GM18498 (cell line): ENCODE measurements around the gene MYO18A.
A peak's percentile ranks its signal among the peaks of the same experiment; 100 is the strongest.
"Not testable (repeated sequence)": the region's sequence is repeated elsewhere in the genome, so short reads cannot be mapped to it uniquely, and the experiment has no call there.

Source experiments
- ATAC-seq: cut with Tn5 transposase; IDR thresholded peaks from one replicate; pipeline ENCODE4 v1.9.1; 2021; ENCODE audit warnings: mild to moderate bottlenecking, moderate library complexity; ENCODE audit not compliant: unreplicated experiment

The MYO18A gene

DNA sequence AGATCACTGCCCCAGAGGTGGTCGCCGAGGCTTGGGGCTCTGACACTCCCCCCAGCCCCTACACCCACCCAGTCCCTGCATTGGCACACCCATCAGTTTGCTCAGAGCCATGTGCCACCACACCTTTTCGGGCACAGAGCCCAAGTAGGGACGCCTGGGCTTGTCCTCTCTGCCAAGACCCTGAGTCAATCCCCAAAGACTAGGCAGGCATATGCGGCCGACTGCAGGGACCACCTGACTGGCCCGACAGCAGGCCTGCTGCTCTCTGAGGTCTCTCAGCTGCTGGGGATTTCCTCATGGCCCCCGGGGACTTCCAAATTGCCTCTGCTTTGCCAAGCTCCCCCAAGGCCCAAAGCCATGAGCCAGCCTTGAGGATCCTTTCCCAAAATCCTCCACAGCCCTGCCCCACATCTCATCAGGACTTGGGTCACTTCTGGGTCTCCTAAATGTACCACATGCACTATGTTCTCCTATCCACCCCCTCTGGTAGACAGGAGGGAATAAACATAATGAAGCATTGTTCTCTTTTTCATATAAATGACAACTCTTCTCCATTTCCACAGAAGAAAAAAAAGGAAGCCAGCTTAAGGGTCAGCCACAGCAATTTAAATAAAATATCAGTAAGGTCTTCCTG, 30.6 kb downstream of the MYO18A start:
- no peak for ATAC-seq

DNA sequence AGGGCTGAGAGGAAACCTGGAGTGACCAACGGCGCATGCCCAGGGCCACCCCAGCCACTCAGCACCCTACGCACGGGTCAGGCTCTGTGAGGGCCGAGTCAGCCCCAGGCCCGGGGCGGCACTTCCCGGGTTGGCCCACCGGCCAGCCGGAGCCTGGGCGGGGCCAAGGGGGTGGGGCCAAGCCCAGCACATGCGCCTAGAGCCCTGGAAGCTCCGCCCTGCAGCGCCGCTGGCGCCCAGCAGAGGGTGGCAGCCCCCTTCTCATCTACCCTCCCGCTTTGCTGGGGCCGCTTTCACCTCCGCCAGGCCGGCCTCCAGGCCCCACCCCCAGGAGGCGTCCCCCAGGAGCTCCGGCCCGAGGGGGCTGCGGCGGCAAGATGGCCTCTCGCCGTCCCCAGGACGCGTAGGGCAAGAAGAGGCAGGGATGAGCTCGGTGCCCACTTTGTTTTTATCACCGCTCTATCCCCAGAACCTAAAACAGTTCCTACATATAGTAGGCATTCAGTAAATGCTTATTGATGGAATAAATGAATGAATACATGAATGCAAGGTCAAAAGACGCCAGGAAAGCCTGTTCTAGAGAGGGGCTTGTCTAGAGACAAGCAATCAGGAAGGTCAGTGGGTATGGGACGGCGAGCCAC, 31.3 kb downstream of the MYO18A start:
- ATAC-seq: peak; percentile 87

DNA sequence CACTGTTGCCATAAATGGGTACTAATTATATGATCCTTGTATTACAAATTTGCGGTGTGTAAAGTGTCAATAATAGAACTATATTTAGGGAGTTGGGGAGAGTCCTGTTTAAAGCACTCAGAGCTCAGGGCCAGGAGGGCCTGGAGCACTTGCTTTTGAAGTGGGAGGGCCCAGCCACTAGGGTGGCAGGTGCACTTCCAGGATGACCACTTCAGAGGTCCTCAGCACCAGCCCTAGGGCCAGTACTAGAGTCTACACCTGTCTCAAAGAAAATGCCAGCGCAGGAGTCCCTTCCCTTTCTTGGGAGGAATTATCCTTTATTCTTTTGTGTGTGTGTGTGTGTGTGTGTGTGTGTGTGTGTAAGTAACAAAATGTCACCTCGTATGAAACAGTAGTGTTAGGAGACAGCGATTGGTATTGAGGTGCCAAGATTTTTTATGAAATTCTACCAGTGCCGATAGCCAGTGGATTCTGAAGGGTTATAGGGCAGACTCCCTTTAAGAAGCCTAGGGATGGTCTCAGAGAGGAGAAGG, 31.9 kb downstream of the MYO18A start:
- ATAC-seq: no peak

DNA sequence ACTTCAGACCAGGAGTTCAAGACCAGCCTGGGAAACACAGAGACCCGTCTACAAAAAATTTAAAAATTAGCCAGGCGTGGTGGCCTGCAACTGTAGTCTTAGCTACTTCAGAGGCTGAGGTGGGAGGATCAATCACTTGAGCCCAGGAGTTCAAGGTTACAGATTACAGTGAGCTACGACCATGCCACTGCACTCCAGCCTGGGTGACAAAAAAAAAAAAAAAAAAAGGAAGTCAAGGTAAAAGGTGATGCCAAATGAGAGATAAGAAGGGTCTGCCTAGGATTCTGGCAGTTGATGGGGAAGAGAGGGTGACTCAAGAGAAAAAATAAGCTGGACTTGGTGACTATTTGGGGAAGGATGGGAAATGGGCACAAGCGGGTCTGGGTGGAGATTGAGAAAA, 32.5 kb downstream of the MYO18A start:
- ATAC-seq: no peak

DNA sequence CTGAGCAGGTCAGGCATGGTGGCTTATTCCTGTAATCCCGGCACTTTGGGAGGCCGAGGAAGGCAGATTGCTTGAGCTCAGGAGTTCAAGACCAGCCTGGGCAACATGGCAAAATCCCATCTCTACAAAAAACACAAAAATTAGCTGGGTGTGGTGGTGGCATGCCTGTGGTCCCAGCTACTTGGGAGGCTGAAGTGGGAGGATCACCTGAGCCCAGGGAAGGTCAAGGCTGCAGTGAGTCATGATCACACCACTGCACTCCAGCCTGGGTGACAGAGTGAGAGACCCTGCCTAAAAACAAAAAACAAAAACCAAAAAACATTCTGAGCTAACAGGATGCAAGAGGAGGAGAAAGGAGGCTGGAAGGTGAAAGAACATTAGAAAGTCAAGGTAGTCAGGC, 33.0 kb downstream of the MYO18A start:
- ATAC-seq: not testable (repeated sequence)

DNA sequence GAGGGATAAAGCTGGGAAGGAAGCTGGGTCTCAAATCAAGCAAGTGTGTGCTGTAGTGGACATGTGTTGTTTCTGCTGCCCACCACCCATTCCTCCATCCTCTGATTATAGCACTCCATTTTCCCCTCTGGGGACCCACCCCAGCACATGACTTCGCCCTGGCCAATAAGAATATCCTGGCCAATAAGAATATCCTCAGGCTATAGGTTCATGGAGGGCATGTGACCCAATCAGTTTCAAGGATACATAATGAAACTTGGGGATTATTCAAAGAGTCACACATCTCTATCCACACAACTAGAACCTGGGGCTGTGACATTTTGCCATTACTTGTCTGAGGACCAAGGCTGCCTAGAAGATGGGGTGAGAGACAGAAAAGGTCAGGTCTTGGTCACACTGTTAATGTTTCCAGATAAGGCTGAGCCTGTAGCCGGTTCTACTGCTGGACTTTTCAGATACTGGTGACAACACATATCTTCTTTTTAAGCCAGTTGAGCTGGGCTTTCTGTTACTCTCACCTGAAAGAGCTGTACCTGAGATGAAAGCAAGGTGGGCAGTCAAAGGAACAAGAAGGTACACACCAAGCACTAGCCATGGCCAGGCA, 33.7 kb downstream of the MYO18A start:
- no peak for ATAC-seq

DNA sequence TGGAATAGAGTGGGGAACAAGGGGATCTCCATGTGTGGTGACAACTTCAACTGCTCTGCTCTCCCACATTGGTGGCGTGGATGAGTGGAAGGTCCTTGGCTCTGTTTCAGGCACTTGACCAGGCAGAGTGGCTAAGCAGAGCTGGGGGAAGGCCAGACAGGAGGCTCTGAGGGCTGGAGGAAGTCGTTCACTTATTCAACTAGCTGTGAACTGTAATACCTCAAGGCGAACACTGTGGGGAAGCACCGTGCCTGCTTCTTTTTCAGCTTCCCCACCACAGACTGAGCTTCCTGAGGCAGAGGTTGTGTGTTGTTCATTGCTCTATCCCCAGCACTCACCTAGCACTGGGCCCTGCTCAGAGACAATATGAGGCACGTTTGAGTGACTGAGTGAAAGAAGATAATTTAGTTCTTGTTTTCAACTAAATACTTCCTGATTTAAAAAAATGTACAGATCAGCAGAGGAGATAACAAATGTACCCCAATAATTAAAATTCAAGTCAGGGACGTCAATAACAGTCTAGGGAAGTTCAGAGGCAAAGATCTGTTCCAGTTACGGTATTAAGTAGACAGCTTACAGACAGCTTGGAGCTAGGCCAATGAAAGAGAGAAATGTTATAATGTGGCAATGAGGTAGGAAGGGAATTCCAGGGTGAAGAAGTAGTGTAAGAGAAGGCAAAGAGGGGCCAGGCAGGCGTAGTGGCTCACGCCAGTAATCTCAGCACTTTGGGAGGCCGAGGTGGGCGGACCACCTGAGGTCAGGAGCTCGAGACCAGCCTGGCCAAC, 34.7 kb downstream of the MYO18A start:
- no peak for ATAC-seq

DNA sequence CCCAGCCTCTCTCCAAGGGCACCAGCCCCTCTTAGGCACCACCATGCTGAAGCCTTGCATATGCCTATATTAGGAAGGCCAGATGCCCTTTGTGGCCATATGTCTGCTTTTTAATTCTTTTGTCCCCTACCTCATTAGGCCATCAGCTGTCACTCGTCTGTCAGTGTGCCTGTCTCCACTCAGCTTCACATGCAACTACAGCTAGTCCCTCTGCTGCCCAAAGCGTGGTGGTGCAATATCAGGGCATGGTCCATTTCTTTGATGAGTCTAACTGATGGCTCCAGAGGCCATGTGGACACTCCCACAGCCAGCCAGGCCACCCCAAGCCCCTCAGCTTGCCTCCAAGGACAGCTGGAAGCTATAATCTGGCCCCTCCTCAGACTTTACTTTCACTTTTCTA, 36.3 kb downstream of the MYO18A start:
- no peak for ATAC-seq

DNA sequence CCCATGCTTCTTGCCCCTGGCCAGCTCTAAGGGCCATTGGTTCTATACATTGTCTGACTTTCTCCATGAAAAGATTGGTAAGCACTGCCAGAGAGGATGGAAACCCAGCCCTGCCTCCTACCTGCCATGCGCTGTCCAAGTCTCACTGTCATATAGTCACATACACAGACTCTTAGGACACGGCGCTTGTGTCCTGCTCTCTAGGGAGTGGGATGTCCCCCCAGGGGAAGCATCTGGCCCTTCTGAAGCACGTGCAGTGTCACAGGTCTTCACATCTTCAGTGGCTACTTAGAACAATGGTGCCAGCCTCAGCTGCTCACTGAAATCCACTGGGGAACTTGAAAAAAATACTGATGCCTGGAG, 38.7 kb downstream of the MYO18A start:
- no peak for ATAC-seq

DNA sequence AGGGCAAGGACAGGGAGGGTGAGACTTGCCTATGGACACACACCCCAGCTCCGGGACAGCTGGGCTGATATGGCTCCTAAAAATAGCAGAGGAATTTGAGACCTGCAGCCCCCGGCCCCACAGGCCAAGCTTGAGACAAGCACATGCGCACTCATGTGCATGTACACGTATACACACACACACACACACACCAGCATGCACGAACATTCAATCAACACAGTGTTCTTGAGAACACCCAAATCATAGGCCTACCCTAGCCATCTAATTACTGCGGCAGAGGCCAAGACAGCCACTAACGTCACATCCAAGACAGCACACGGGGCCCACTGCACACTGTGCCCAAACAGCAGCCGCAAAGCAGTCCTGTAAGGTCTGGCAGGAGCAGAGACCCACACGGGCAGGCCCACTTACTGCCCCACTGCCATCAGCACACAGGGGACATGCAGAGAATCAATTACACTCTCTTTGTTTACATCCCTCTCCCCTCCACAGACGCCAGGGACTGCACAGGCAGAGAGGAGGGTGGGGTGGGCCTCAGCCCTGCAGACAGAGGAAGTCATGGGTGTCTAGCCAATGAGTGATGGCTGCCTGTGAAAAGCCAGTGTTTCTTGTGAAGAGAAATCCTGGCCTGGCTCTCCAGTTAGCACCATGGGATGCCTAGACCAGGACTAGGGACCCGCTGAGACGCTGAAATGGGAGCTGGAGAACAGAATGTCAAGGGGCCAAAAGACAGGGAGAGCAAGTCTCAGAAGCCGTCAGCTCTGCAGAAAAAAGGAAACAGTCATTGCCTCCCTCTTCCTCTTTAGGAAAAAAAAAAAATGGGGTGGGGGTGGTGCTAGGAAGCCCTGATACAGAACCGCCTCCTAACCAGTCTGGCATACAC, 39.3 kb downstream of the MYO18A start:
- no peak for ATAC-seq

DNA sequence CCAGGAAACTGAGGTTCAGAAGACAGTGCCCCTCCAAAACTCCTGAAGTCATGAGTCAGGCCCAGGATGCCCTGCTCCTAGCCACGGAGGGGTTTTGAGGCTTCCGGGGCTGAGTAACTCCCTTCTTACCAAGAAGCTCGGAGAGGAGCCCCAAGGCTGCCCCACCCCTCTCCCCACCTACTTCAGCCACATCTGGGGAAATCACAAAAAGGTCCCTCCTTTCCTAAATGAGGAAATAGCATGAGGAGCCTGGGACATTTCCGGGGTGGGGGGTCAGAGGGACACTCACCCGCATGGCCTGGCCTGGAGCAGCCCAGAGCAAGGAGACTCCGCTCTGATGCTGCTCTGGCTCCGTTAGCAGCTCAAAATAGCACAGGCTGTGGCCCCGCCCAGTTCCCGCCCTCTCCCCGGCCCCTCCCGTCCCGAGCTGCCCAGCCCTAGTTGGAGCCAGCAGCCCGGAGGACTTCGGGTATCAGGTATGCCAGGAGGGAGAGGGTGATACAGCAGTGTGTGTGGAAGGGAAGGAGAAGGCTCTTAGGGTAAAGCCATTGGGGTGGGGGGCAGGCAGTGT, 40.1 kb downstream of the MYO18A start:
- peak; percentile 52 for ATAC-seq

DNA sequence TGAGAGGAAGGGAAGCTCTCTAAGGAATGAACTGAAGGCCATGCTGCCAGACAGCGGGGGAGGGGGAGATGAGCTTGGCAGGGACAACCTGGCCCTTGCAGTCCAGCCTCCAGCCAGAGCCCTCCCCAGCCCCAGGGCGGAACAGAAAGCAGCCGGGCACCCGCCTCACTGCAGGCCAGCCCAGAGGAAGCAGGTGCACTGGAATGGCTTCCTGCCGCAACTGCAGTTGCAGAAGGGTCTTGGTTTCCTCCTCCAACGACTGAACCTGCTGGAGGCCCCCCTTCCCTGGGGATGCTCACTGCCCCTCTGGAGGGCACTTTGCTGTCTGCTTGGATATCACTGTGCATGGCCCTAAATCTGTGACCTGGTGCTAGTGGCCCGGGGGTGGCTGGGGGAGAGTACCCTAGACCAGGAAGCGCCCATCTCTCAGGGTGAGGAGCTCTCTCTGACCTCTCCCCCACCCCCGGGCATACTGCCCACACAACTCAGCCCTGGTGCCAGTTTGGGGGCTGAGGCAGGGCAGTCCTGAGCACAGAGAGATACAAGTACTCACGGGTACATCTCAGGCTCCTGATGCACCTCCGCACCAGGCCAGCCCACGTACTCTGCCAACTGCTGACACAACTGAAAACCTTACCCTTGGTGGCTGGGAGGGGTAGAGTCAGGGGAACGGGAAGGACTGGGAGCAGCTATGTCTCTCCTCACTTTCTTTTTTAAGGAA, 41.1 kb downstream of the MYO18A start:
- peak; percentile 35 for ATAC-seq

DNA sequence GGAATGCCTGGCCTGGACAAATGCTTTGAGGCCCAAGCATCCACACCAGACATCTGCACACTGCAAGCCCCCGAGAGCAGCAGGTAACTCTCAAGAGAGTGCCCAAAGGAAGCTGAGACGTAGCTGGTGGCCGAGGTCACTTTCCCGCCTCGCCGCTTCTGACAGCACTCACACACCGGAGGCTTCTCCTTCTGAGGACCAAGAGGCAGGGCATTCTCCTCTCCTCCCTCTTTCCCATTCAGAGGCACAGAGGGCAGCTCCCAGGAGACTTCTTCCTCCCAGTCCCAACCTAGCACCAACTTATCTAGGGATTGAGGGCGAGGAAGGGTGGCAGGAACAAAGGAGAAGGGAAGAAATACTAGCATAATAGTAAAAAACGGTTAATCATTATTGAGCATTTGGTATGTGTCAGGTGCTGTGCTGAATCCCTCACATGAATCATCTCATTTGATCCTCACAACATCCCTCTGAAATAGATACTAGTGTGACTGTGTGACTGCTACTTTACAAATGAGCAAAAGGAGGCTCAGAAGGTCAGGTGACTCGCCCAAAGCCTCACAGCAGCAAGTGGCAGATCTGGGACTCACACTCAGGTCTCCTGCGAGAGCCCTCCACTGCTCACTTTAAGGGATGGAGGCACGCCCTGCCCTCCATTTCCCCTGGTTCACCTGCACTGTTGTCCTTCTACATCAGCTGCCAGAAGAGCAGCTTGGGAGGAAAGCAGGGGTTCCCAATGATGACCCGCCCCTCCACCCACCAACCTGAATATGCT, 41.8 kb downstream of the MYO18A start:
- ATAC-seq: peak; percentile 30

DNA sequence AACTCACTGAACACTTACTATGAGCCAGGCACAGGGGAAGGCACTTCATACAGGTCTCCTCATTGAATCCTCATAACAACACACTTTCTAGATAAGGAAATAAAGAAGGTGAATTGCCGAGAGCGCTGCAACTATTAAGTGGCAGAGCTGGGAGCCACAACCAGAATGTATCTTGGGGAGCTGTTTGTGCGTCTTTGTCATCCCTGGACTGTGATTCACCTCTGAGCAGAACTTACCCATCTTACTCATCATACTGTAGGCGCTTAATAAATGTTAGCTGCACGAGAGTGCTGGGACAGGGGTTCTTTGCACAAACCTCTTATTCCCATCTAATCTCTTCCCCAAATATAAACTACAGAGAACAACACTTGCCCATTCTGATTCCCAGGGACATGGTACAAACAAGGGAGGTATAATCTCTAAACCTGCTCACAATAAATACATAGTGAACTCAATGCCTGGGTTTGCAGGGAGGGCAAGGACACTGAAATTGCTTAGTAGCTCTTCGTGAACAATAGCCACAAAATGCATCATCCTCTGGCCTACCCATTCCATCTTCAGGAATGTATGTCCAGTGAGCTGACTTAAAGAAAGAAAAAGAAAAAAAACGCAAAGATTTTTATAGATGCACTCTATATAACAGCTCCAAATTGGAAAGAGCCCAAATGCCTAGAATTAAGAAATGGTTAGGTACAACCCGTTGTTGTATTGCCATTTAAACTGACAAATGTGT, 43.0 kb downstream of the MYO18A start:
- no peak for ATAC-seq

DNA sequence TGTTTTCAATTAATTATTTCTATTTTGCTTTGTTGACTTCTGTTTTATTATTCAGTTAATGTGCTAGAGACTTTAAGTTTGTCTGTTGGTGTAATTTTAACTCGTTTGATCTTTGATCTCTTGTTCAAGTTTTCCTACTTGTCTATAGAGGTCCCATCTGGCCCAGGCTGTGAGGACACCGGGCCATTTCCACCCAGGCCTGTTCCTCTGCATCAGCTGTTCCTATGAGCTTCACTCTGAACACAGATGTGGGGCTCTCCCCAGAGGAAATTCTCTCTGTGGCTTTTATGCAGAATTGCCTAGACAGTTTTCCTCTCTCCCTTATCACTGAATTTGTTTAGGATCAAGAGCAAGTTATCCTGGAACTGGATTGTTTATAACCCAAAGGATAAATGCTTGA, 44.7 kb downstream of the MYO18A start:
- no peak for ATAC-seq

DNA sequence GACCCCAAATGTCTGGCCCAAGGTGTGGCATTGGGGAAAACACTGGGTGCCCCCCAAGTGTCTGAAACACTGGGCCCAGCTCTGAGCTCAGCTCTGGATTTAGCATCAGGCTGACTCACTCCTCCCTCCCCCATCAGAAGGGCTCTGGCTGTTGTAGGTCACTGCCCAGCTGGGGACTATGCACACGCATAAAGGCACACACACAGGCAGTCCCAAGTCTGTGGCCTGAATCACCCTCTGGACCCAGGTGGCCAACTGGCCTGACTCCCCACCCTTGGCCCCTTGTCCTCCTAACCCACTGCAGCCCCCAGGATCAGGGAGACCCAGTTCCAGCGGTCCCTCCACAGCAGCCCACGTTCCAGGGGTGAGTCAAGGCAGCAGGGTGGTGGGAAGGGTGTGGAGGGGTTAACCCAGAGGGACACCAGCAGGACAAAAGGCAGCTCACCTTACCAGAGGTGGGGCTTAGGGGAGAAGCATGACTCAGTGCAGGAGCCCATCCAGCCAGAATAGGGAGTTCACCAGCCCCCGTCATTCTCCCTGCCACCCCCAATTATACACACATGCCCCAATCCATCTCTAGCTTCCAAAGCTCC, 47.0 kb downstream of the MYO18A start:
- ATAC-seq: no peak

DNA sequence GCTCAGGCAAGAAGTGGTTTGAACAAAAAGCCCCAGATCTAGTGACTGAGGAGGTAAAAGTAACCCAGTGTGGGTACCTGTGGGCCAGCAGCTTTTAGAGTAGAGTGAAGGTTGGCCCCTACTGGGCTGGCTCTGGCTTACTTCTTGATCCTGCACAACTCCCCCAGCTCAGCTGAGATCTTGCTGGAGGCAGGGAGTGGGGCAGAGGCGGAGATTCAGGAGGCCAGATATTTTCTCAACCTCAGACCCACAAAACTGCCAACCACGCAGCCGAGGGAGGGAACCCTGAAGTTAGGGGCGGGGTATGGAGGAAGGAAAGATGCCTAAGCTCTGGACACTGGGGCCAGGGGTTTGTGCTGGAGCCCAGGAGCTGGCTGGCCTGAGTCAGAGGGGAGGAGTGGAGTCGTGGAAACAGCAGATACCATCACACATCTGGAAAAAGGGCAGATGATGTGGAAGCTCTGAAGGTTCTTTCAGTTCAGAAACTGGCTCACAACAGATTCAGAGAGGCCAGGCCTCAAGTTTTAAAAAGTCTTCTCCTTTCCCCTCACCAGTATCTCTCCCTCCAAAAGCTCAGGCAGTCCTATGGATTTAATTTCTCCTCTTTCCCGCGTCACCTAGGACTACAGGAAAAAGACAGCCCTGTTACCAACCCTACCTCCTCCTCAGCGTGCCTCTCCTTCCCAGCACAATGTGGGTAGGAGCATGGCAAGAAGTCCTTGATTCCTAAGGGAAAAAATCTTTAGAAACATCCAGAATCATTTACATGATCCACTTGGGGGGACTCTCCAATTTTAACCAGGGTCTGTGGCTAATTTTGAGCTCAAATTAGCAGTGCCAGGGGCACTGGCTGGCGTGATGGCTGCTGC, 48.1 kb downstream of the MYO18A start:
- no peak for ATAC-seq
